MCF 10A (cell line): ENCODE data around the gene CHAMP1. TPM values are rescaled to one million over a fixed set of nuclear protein-coding genes. Genes with fewer than 3 reads are reported as not detected.

Experiments
- BruUV-seq: library from RNA; stranded (reverse); fragments of 400-500 nt; replicated peaks from 2 replicates; lab custom pipeline; 2021; lab: Mats Ljungman, UMichigan
- CTCF ChIA-PET: fragments of 300-600 bp; sonication (Branson Sonifier 250); formaldehyde crosslinking; extraction: SDS; loops from one replicate; lab custom pipeline; 2021; ENCODE audit warnings: antibody characterized with exemption, inconsistent platforms; lab: Yijun Ruan, JAX
- POLR2A ChIA-PET: fragments of 300-600, 350-650 bp; sonication (Branson Sonifier 250); formaldehyde crosslinking; extraction: SDS; loops from one replicate; lab custom pipeline; 2020; ENCODE audit warnings: antibody characterized with exemption, inconsistent platforms; lab: Yijun Ruan, JAX
- DNase-seq: peaks from one replicate; pipeline ENCODE4 v3.0.0-alpha.2; 2018; ENCODE audit not compliant: unreplicated experiment
- H3K27ac Mint-ChIP-seq: one replicate; pipeline ENCODE4 v1.8.0; 2022; ENCODE audit warnings: mild to moderate bottlenecking, low read depth, mixed read lengths; ENCODE audit not compliant: unreplicated experiment
- H3K27me3 Mint-ChIP-seq: one replicate; pipeline ENCODE4 v1.8.0; 2022; ENCODE audit warnings: mixed read lengths; ENCODE audit not compliant: insufficient read depth, unreplicated experiment
- H3K36me3 Mint-ChIP-seq: one replicate; pipeline ENCODE4 v1.8.0; 2022; ENCODE audit warnings: mild to moderate bottlenecking, moderate library complexity, mixed read lengths; ENCODE audit not compliant: insufficient read depth, unreplicated experiment
- H3K4me1 Mint-ChIP-seq: one replicate; pipeline ENCODE4 v1.8.0; 2022; ENCODE audit warnings: mixed read lengths; ENCODE audit not compliant: insufficient read depth, unreplicated experiment
- H3K4me3 Mint-ChIP-seq: one replicate; pipeline ENCODE4 v1.8.0; 2022; ENCODE audit warnings: mild to moderate bottlenecking, moderate library complexity, mixed read lengths; ENCODE audit not compliant: unreplicated experiment
- H3K9me3 Mint-ChIP-seq: one replicate; pipeline ENCODE4 v1.8.0; 2022; ENCODE audit warnings: mixed read lengths; ENCODE audit not compliant: unreplicated experiment
- CTCF ChIP-seq: fragments of 200-600 bp; IDR thresholded peaks from one replicate; pipeline ENCODE4 v1.8.0; 2022; ENCODE audit warnings: antibody characterized with exemption, mild to moderate bottlenecking; ENCODE audit not compliant: unreplicated experiment
- intact Hi-C: fragments of 100-400 bp; cut with micrococcal nuclease; formaldehyde crosslinking; loops from 2 replicates; pipeline ENCODE4 v1.14.1; 2022
- total RNA-seq: library from RNA; stranded (reverse); gene quantifications from 2 replicates; pipeline ENCODE4 v1.2.3, GENCODE V29; 2022

Gene CHAMP1
- total RNA-seq, 1 experiment from 2014 or later = 33.4 TPM

DNA sequence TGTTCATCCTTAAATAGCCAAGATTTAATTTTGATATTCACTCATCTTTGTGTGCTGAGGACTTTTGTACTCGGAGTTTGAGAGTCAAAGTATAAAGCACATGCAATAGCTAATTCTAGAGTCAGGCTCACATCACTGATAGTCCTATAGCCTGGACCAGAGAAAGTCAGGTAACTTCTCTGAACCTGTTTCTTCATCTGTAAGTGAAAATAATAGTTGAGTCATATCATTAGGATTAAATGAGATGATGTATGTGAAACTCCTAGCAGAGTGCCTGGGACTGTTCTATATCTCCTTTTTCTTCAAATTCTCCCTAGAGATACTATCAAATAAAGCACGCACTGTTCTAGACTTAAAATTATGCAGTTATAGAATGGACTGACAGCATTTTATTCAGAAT lies 9.0 kb downstream of the CHAMP1 start:
- Mint-ChIP-seq H3K27me3 (no peaks in the 10 kb centered on the region), H3K36me3 (peaks cover 67% of the 10 kb centered on the region), H3K4me1 (peaks cover 26% of the 10 kb centered on the region), H3K9me3 (no peaks in the 10 kb centered on the region), H3K4me3 (no peak overlapping the region), H3K27ac (no peak overlapping the region)
- POLR2A ChIA-PET = no interaction called here
- BruUV-seq = no TSS peak
- intact Hi-C loops = no loop called here
- no peak for TF ChIP-seq CTCF
- CTCF ChIA-PET = interaction anchor here (0.6 to 1.3 kb wide), 2 partner anchors 13 to 43 kb away, joined by 3 read pairs; no protein-coding TSS in a partner anchor
- DNase-seq = no peak

GRCh38 chr13:114324334-114324733 lies 10.0 kb downstream of the CHAMP1 start:
- Mint-ChIP-seq H3K27ac (no peak overlapping the region), H3K27me3 (no peaks in the 10 kb centered on the region), H3K4me3 (no peak overlapping the region), H3K36me3 (peaks cover 63% of the 10 kb centered on the region), H3K4me1 (peaks cover 18% of the 10 kb centered on the region), H3K9me3 (no peaks in the 10 kb centered on the region)
- intact Hi-C loops = no loop called here
- ChIA-PET CTCF (interaction anchor here (0.7 to 3.4 kb wide), 2 partner anchors 17 to 242 kb away, joined by 3 to 12 read pairs; no protein-coding TSS in a partner anchor), POLR2A (interaction anchor here (0.7 to 3.2 kb wide), 2 partner anchors 10 to 17 kb away, joined by 3 to 21 read pairs; partner anchors contain the start of gene CHAMP1)
- no peak for TF ChIP-seq CTCF
- DNase-seq = no peak
- no TSS peak for BruUV-seq

DNA sequence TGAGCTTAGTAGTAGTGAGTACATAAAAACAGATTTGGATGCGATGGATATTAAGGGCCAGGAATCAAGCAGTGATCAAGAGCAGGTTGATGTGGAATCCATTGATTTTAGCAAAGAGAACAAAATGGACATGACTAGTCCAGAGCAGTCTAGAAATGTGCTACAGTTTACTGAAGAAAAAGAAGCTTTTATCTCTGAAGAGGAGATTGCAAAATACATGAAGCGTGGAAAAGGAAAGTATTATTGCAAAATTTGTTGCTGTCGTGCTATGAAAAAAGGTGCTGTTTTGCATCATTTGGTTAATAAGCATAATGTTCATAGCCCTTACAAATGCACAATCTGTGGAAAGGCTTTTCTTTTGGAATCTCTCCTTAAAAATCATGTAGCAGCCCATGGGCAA lies 11.4 kb downstream of the CHAMP1 start:
- TF ChIP-seq CTCF = no peak
- CTCF ChIA-PET = interaction anchor here (1.8 to 3.4 kb wide), 2 partner anchors 13 to 15 kb away, joined by 10 to 12 read pairs; no protein-coding TSS in a partner anchor
- H3K36me3 Mint-ChIP-seq = peaks cover 52% of the 10 kb centered on the region

DNA sequence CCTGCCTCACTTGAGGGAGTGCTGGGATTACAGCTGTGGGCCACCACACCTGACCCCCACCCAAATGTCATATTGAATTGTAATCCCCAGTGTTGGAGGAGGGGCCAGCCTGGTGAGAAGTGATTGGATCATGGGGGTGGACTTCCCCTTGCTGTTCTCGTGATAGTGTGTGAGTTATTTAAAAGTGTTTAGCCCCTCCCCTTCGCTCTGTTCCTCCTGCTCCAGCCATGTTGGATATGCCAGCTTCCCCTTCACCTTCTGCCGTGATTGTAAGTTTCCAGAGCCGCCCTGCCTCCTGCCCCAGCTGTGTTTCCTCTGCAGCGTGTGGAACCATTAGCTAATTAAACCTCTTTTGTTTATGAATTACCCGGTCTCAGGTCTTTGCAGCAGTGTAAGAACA lies 13.7 kb downstream of the CHAMP1 start:
- Mint-ChIP-seq H3K9me3 (no peaks in the 10 kb centered on the region), H3K36me3 (peaks cover 29% of the 10 kb centered on the region), H3K27me3 (no peaks in the 10 kb centered on the region), H3K4me3 (no peak overlapping the region), H3K27ac (no peak overlapping the region), H3K4me1 (peaks cover 6% of the 10 kb centered on the region)
- ChIA-PET POLR2A (no interaction called here), CTCF (interaction anchor here (1.4 to 2.3 kb wide), 2 partner anchors 9 to 11 kb away, joined by 4 to 12 read pairs; no protein-coding TSS in a partner anchor)
- BruUV-seq = no TSS peak
- no peak for DNase-seq
- no peak for TF ChIP-seq CTCF
- intact Hi-C loops = no loop called here

More for the DNA sequence above, 11.4 kb downstream of the CHAMP1 start:
- POLR2A ChIA-PET = interaction anchor here (0.6 to 3.2 kb wide), 3 partner anchors 11 to 260 kb away, joined by 3 to 21 read pairs (median 6); partner anchors contain the start of genes CHAMP1 and UPF3A
- no peaks in the 10 kb centered on the region for H3K27me3 Mint-ChIP-seq
- intact Hi-C loops = no loop called here
- no peak overlapping the region for H3K4me3 Mint-ChIP-seq
- H3K4me1 Mint-ChIP-seq = peaks cover 6% of the 10 kb centered on the region
- BruUV-seq = no TSS peak
- no peaks in the 10 kb centered on the region for H3K9me3 Mint-ChIP-seq
- DNase-seq = no peak
- peak overlapping the region; percentile 9 for H3K27ac Mint-ChIP-seq
